K562 (cell line): ENCODE data around the gene OR2F2.
A peak's percentile ranks its signal among the peaks of the same experiment; 100 is the strongest.

Source experiments
- CEBPB ChIP-seq: fragments of 450-650 bp; IDR thresholded peaks from 2 replicates; pipeline ENCODE4 v1.6.1; 2016; ENCODE audit warnings: missing genetic modification characterization, missing compliant biosample characterization
- CTCF ChIP-seq, 3 experiments: IDR thresholded peaks in 2 of 3; conservative IDR thresholded peaks in 1 of 3; 2 replicates each; pipeline ENCODE4 v1.5.1; 2011 to 2012; ENCODE audit warnings: low read length in 3 of 3, mild to moderate bottlenecking in 3 of 3, control low read depth in 2 of 3, improper control_type of control experiment in 1 of 3, inconsistent platforms in 1 of 3, low read depth in 1 of 3, mixed read lengths in 1 of 3, moderate library complexity in 1 of 3; ENCODE audit not compliant: insufficient read depth in 2 of 3
- DMBX1 ChIP-seq: fragments of 250-450 bp; sonication (Bioruptor Pico); IDR thresholded peaks from 2 replicates; pipeline ENCODE4 v1.8.0; 2022; ENCODE audit warnings: inconsistent platforms, mild to moderate bottlenecking, moderate library complexity, borderline replicate concordance
- EZH2 ChIP-seq: IDR thresholded peaks from 2 replicates; pipeline ENCODE4 v1.6.1; 2012; ENCODE audit warnings: low read depth, mild to moderate bottlenecking, inconsistent platforms, low read length, borderline replicate concordance
- KLF1 ChIP-seq: fragments of 450-650 bp; IDR thresholded peaks from 2 replicates; pipeline ENCODE4 v1.6.1; 2016; ENCODE audit warnings: missing genetic modification characterization, missing compliant biosample characterization
- MAX ChIP-seq: sonication (generic); formaldehyde crosslinking; IDR thresholded peaks from 2 replicates; pipeline ENCODE4 v1.9.0; 2022; ENCODE audit warnings: mild to moderate bottlenecking, missing genetic modification reagents
- ZNF217 ChIP-seq: sonication (generic); formaldehyde crosslinking; IDR thresholded peaks from 2 replicates; pipeline ENCODE4 v1.8.0; 2022; ENCODE audit warnings: mild to moderate bottlenecking, missing genetic modification reagents
- ZNF384 ChIP-seq: IDR thresholded peaks from 2 replicates; pipeline ENCODE4 v1.6.1; 2012; ENCODE audit warnings: low read depth, low read length, improper control_type of control experiment
- ZNF57 ChIP-seq: fragments of 450-650 bp; formaldehyde crosslinking; IDR thresholded peaks from 2 replicates; pipeline ENCODE4 v1.4.0; 2020; ENCODE audit warnings: mild to moderate bottlenecking, moderate library complexity

DNA sequence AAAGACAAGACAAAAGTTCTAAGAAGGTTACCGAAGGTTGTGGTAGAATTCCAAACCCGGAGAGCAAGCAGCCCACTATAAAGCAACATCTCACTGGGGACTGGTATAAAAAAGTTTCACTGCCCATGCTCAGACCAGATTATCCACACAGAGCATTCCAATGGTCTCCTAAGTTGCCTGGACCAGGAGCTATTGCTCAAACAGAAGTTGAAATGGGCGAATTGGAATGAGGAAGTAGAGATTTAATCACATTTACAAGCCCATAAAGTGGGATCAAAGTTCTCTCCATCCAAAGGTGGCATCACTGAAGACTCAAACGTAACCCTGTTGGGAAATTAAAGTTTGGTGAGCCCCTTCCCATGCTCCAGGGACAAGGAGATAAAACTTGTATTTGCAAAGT is 39.4 kb downstream of the OR2F2 start:
- TF ChIP-seq ZNF57 (CRISPR knock-in tag) (no peak), CTCF (IDR thresholded peaks at IDR 0.05 in 2 of 3, conservative IDR thresholded peaks at IDR 0.05 in 1 of 3; ENCODE audit: insufficient read depth in 2 of 3, low read depth in 1 of 3, low read length in 3 of 3) (no peak), ZNF384 (no peak), EZH2 (no peak), KLF1 (no peak), MAX (CRISPR knock-in tag) (no peak), DMBX1 (no peak), CEBPB (tag) (peak; percentile 45; the same call in 1 of the 2 replicates), ZNF217 (no peak)
